ENCODE data around the gene HAPLN2.

DNA sequence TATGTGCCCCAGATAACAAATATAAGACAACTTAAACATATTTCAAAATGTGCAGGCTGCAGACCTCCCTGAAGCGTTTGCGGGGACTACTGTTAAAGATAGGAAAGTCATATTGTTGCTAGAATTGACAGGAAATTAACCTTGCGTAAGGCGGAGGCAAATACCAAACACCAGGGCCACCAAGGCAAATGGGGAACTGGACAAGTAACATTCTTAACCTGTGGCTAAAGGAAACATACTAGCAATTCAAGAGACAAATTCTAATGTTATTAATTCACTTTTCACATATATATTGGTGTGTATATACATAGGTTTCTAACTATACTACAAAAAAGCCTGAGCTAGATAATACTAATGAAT is 6.8 kb downstream of the HAPLN2 start:
- TF ChIP-seq POLR2A (IDR thresholded peaks at IDR 0.05; ENCODE audit: control extremely low read depth in 1 of 2, low read depth in 2 of 2, low read length in 2 of 2) (no peak), ZNF274 (IDR thresholded peaks at IDR 0.05; ENCODE audit: borderline replicate concordance, extremely low read depth, low read length) (no peak), RAD21 (IDR thresholded peaks at IDR 0.05 in 1 of 2, conservative IDR thresholded peaks at IDR 0.05 in 1 of 2; ENCODE audit: low read depth in 2 of 2, low read length in 2 of 2) (no peak), RXRA (IDR thresholded peaks at IDR 0.05; ENCODE audit: insufficient read depth, low read depth, low read length) (no peak), TEAD4 (IDR thresholded peaks at IDR 0.05; ENCODE audit: low read depth, low read length) (no peak), EP300 (IDR thresholded peaks at IDR 0.05; ENCODE audit: borderline replicate concordance in 1 of 2, low read depth in 2 of 2, low read length in 2 of 2) (no peak)
- TF ChIP-seq, protein P1, sequence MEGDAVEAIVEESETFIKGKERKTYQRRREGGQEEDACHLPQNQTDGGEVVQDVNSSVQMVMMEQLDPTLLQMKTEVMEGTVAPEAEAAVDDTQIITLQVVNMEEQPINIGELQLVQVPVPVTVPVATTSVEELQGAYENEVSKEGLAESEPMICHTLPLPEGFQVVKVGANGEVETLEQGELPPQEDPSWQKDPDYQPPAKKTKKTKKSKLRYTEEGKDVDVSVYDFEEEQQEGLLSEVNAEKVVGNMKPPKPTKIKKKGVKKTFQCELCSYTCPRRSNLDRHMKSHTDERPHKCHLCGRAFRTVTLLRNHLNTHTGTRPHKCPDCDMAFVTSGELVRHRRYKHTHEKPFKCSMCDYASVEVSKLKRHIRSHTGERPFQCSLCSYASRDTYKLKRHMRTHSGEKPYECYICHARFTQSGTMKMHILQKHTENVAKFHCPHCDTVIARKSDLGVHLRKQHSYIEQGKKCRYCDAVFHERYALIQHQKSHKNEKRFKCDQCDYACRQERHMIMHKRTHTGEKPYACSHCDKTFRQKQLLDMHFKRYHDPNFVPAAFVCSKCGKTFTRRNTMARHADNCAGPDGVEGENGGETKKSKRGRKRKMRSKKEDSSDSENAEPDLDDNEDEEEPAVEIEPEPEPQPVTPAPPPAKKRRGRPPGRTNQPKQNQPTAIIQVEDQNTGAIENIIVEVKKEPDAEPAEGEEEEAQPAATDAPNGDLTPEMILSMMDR (IDR thresholded peaks at IDR 0.05; ENCODE audit: control extremely low read depth in 1 of 3, insufficient read depth in 1 of 3, low read depth in 1 of 3, low read length in 3 of 3): no peak

Data from H1 (cell line).